Activated CD4-positive, alpha-beta T cell treated with anti-CD3 and anti-CD28 coated beads, Interleukin-2, Interleukin-4, amounts not matched to agents 100 ng/mL and 50 ng/mL, durations not matched to agents 16 hours and 8 hours (primary cell): Measurements from ENCODE around the gene CCDC61.

ENCODE experiments used
- DNase-seq: peaks from one replicate; pipeline ENCODE4 v3.0.0-alpha.2; 2020; ENCODE audit warnings: low spot score

CCDC61 gene

DNA sequence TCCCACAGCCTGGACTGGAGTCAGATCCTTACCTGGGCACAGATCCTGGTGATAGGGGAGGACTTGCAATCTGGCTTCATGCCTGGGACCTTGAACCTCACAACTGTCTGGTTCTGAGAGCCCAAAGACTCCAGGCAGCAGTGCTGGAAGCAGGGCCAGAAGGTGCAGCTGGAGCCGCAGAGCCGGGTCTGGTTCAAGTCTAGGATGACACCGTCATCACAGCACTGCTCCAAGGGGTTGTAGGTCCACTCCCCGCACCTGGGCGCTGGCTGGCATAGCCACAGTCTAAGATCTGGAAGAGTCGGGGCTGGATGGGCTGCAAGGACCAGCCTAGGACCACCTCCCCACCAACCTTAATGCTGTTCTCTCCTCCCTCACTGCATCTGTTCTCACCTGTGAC, 44.9 kb downstream of the CCDC61 start:
- DNase-seq, result no peak

DNA sequence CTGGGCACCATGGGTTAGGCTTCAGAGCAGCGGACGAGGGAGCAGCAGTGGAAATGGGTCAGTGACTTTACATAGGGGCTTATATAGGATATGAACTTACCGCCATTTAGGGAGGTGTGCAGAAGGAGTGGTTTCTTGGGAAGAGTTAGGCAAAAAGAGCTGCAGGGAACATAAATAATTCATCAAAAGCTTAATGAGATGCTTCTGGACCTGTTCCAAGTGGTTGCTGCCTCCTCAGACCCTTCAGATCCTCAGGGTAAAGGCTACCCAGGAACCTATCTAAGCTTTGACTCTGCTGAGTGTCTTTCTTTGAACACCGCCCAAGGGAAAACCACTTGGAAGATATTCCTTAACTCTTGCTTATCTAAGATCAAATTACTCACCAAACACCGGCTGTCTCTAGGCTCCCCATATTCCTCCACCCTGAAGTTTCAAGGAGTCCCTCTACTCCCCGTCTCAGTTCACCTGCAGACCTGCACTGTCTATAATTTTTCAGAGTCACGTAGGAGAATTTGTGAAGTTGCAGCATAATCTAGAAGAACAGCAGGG, 45.8 kb downstream of the CCDC61 start, which contains the start of gene IGFL4:
TSS of gene IGFL4 (minus strand) at position 51 of the 549 bp plus-strand sequence. CDS start at position 11, 40 bp downstream.
- no peak for DNase-seq

DNA sequence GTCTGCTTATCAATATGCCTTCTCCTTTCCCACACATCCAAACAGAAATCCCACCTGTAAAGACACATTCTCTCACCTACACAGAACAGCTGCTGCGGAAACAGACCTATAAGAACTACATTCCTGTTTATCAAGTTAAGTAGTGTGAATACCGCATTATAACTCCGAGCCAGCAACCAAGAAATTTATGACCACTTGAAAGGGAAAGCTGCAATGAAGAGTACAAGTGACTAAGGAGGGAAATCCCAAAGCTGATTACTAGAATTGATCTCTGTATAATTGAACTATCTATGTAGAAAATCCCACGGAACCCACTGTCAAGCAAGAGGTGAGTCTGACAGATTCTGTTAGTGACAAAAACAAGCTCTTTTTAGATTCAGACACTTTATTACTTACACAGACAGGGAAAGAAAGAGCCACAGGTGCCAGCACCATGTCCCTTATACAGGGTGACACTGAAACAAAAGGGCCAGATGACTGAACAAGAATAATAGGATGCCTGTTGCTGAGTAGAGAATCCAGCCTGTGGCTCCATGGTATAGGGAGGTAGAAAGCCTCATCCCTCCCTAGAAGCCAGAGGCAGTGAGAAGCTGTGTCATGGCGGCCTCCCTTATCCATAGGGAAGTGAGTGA, 47.1 kb downstream of the CCDC61 start:
- DNase-seq, result no peak

DNA sequence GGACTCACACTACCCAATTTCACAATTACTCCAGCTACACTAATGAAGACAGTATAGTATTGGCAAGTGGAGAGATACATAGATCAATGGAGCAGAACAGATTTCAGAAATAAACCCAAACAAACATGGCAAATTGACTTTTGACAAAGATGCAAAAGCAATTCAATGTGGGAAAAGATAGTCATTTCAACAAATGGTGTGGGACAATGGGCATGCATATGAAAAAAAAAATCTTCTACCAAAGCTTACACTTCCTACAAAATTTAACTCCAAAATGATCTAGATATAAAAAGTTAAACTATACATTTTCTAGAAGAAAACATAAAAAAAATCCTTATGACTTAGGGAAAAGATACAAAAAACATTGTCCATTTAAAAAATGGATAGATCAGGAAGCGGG, 48.3 kb downstream of the CCDC61 start:
- no peak for DNase-seq

DNA sequence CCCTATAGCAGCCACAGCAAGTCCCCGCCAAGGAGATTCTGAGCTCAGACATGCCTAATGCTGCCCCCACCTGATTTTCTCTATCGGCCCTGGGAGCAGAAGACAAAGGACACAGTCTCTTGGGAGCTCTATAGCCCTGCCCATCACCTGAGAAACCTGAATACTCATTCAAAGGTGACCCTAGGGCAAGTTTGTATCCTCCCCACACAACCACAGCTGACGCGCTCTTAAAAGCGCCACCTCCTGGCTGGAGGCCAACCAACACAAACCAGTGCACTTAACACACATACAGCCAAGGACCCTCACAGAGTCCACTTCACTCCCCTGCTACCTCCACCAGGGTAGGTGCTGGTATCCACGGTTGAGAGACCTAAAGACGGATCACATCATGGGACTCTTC, 54.3 kb downstream of the CCDC61 start:
- no peak for DNase-seq

DNA sequence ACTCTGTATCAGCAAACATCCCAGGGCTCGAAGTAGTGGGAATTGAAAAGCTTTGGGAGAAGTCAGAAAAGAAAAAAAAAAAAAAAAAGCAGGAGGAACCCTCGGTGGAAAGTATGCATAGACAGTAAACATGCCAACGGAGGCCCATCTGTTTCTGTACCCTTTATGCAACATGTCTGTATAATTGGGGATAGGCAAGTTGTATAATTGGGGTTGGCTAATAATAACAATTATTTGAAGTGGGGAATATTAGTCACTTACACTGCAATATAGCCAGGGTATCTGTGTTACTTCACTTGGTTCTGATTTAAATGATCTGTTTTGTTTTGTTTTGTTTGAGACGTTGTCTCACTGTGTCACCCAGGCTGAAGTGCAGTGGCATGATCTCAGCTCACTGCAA, 57.6 kb downstream of the CCDC61 start:
- no peak for DNase-seq

DNA sequence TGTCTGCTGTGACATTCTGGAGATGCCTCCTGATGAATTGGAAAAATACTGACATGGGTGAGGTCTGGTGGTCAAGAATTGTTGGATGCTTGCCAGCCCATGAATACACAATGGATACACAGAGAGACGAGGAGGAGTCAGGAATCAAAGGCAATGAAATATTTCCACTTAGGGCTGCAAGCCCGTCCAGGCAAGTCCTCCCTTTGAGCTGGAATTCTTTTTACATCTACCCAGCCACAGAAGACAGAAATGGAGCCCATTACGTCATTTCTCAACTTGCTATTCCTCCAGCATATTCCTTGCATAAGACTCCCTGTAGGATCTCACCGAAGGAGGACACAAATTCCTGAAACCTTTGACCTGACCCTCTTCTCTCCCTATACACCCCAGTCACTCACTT, 61.3 kb downstream of the CCDC61 start:
- DNase-seq, result no peak

DNA sequence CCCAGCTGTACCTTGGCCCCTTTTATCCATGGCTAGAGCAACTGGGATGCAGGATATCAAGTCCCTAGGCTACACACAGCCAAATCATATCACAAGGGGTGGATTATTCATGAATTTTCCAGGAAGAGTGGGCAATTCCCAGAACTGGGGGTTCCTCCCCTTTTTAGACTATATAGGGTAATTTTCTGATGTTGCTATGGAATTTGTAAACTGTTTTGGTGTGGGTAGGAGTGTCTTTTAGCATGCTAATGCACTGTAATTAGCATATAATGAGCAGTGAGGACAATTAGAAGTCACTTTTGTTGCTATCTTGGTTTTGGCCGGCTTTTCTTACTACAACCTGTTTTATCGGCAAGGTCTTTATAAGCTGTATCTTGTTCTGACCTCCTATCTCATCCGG, 63.5 kb downstream of the CCDC61 start:
- DNase-seq, result no peak

DNA sequence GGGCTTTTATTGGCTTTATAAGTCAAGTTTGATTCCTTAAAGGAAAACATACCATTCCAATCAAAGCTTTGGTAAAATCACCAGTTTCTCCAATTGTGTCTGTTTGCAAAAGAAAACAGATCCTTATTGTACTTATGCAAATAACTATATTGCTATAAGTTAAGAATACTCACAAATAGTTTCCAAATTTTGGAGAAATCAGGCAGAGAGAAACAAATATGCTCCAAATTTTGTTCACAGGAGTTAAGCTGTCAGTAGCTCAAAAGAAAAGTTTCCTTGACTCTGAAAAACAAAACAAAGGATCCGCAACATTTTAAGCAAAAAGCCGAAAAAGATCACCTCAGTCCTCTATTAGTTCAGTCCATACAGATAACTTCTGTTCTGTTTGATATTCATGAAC, 64.7 kb downstream of the CCDC61 start:
- DNase-seq, result no peak

DNA sequence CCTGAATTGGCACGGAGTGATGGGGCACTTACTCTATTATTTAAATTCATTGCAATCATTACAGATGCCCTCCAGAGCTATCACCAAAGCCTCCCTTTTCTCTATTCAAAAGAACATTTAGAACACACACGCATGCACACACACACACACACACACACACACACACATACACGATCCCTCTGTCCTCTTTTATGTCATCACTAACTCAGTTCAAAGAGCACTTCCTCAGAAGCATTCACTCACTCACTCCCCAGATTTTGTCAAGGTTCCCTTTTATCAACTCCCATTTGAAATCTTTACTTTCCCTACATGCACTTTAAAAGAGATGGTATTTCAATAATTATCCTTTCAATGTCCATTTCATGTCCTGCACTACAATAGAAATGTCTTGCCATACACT, 67.9 kb downstream of the CCDC61 start:
- no peak for DNase-seq

DNA sequence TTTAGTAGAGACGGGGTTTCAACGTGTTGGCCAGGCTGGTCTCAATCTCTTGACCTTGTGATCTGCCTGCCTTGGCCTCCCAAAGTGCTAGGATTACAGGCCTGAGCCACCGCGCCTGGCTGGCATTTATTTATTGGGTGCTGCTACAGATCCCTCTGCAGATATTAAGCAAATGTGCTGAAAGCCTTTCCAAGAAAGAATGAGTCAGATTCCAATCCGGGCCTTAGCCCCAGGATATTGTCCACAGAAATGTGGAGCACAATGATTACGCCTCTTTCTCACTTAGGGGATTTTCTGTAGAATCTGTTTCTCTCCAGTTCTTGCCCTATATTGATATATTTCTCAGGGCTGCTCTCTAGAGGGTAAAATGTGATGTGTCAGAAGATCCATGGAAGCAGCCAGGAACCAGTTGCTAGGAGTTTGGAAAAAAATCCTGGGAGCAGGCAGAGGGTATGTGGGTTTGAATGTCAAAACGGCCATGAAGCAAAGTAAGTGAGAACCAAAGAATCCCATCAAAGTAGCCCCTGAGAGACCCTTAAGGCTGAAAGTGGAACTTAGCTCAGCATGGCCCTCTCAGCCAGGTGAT, 70.3 kb downstream of the CCDC61 start:
- DNase-seq, result no peak

DNA sequence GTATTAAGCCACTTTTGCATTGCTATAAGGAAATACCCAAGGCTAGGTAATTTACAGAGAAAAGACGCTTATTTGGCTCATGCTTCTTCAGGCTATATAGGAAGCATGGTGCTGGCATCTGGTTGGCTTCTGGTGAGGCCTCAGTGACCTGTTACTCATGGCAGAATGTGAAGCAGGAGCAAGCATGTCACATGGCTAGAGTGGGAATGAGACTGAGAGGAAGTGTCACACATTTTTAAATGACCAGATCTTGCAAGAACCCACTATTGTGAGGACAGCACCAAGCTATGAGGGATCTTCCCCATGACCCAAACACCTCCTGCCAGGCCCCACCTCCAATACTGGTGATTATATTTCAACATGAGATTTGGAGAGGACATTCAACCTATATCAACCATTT, 71.2 kb downstream of the CCDC61 start:
- DNase-seq, result no peak

DNA sequence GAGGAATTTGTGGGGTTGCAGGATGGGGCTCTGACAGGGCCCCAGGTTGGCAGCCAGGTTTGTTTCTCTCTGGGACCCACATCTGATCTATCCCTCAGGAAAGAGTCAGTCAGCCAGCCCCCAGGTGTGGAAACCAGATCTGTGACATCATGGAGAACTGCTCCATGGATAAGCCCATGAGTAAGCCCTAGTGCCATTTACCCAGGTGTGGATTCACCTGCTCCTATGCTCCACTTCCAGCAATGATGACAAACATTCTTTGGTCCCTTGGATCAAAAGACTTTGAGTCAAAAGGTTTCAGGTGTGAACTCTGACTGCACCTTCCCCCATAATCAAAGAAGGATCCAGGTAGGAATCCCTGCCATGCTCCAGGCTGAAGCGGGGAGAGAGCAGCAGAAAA, 72.4 kb downstream of the CCDC61 start:
- DNase-seq, result no peak
